GM13976 (cell line): ENCODE results near the gene GLIS1.

Experiments used
- DNase-seq: peaks from one replicate; pipeline ENCODE4 v3.0.0; 2012; ENCODE audit warnings: low spot score
- in situ Hi-C: fragments of 300-500 bp; cut with MboI; formaldehyde crosslinking; loops from one replicate; pipeline ENCODE4 v1.12.0; 2022; ENCODE audit warnings: low sequenced_read_pairs, mixed read lengths, inconsistent platforms; ENCODE audit not compliant: unreplicated experiment
- TF ChIP-seq, protein P1 (sequence below): IDR thresholded peaks from 2 replicates; pipeline ENCODE4 v1.5.1; 2012; ENCODE audit warnings: borderline replicate concordance, mild to moderate bottlenecking; ENCODE audit not compliant: insufficient read depth; ENCODE audit errors: extremely low read depth, missing control alignments, control extremely low read depth

The GLIS1 gene

DNA sequence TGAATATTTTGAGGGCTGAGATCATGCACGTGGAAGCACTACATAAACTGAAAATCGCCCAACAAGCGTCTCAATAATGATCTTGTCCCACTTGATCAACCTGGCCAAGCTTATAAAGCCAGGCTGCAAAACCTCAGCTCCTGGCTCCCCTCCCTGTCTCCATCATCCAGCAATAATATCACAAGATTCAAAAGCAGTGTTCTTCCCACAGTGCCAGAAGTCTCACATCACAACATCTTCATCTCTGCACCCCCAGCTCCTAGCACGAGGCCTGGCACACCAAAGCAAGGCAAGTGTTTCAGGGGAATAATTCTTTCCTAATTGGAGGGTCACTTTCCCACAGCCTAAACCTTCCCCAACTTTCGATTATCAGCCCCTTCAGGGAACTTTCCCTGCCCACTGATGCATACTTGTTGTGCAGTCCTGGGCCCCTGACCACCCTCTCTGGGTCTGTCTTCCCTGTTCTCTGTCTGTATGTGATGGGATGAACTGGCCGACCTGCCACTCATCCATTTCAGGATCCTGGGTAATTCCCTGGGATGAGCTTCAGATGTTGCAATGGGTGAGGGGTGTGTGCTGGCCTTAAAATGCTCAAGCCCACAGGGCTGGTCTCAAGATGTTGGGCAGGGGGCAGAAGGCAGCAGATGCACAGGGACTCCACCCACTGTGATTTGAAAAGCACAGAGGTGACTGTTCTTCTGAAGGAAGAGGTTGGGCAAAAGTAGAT, 150.7 kb downstream of the GLIS1 start:
- DNase-seq: no peak
- TF ChIP-seq, protein P1, sequence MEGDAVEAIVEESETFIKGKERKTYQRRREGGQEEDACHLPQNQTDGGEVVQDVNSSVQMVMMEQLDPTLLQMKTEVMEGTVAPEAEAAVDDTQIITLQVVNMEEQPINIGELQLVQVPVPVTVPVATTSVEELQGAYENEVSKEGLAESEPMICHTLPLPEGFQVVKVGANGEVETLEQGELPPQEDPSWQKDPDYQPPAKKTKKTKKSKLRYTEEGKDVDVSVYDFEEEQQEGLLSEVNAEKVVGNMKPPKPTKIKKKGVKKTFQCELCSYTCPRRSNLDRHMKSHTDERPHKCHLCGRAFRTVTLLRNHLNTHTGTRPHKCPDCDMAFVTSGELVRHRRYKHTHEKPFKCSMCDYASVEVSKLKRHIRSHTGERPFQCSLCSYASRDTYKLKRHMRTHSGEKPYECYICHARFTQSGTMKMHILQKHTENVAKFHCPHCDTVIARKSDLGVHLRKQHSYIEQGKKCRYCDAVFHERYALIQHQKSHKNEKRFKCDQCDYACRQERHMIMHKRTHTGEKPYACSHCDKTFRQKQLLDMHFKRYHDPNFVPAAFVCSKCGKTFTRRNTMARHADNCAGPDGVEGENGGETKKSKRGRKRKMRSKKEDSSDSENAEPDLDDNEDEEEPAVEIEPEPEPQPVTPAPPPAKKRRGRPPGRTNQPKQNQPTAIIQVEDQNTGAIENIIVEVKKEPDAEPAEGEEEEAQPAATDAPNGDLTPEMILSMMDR: no peak
- in situ Hi-C loops: no loop called here

DNA sequence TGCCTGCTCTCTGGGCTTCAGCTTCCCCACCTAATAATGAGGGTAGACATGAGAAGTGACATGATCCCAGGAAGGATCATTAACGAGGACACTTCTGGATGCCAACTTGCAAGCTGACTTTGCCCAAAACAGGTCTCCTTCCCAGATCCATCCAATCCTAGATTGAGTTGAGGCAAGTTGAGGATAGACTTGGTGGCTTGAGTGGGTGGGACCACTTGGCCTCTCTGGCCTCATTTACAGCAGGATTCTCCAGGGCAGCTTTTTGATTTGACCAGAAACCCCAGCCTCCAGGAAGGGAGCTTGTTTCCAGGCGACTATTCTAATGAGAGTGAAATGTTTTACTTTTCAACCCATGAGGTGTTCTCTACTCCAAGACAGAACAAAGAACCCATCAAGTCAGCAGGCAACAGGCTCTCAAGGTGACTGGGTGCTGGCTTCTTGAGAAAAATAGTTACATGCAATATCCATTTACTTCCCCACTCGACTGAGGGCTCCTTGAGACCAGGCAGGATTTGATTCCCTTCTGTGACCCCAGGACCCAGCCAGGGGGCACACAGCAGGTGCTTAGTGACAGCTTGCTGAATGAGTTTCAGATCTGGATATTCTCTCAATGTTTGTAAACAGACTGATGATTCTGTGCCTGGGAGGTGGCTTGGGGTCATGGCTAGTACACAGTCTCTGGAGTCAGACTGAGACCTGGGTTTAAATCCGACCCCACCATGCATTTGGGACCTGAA, 151.5 kb downstream of the GLIS1 start:
- in situ Hi-C loops: no loop called here
- TF ChIP-seq, protein P1: no peak
- DNase-seq: no peak

DNA sequence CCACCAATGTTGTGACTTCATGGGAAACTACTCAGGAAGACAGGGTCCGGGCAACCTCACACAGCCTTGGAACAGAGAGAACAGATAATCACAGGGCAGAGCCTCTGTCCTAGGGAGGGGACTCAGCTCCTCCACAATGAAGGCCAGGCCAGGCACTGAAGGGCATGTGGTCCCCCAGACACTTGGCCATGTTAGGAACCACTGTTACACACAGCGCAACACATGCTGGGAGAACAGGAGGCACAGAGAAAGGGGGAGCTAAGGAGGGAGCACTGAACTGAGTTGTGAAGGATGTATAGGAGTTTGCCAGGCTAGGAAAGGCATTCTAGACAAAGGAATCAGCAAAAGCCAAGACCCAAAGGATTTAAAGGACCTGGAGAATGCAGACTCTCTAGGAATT, 152.2 kb downstream of the GLIS1 start:
- TF ChIP-seq, protein P1: no peak
- in situ Hi-C loops: no loop called here
- no peak for DNase-seq

DNA sequence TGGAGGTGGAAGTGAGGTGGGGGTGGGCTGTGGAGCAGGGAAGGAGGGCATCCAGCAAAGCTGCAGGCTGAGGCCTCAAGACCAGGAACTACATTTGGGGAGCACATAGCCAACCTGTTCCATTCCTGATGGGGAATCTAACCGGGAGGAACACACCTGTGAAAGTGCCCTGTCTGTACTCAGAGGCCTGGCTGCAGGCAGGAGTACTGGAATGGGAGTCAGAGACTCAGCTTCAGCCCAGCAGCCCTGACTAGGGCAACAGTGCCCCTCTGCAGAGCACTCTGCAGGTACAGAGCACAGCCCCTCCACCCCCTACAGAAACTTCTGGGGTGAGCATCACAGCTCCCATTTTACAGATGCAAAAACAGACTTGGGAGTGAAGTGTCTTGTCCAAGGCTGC, 153.4 kb downstream of the GLIS1 start:
- in situ Hi-C loops: no loop called here
- no peak for DNase-seq
- TF ChIP-seq, protein P1: no peak

DNA sequence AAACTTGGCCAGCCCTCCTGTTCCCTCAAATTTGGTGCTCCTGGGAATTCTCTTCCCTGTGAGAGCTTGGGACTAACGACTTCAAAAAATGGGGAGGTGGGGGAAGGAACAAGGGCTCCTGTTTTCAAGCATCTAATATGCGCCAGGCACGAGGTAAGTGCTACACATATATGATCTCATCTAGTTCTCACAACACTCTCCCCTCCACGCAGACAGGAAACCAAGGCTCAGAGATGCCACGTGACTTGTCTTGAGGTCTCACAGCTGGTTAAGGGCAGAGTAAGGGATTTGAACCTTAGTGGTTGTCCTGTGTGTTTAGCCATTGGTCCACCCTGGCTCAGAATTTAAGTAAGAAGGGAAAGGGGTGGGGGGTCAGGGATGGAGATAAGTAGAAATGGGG, 153.8 kb downstream of the GLIS1 start:
- TF ChIP-seq, protein P1: no peak
- in situ Hi-C loops: no loop called here
- DNase-seq: no peak

DNA sequence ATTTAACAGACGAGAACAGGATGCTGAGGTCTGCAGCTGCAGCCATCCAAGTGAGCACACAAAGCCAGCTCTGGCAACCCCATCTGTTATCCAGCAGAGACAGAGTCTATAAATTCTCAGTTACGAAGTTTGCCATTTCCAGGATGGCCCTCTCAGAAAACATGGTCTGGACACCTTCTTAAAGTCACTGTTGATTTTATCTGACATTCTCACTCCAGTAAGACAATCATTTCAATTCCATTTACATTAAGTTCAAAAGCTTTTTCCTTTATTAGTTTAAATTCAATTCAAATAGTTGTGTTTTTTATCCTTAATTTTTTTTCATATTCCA, 154.2 kb downstream of the GLIS1 start:
- in situ Hi-C loops: no loop called here

More for the DNA sequence above, 154.2 kb downstream of the GLIS1 start:
- DNase-seq: no peak
- TF ChIP-seq, protein P1: no peak
